ENCODE results near the gene ST6GALNAC3. TPM values are rescaled to one million over a fixed set of nuclear protein-coding genes. Genes with fewer than 3 reads are reported as not detected.

ST6GALNAC3 gene
- total RNA-seq, 6 experiments from 2014 or later: 1.4 to 3.2 (median 2.6) TPM

GRCh38 chr1:76298399-76298798, 223.9 kb downstream of the ST6GALNAC3 start:
- H3K27me3 ChIP-seq: no peaks in the 10 kb centered on the region
- TF ChIP-seq CTCF (IDR thresholded peaks at IDR 0.05) (no peak), POLR2A (IDR thresholded peaks at IDR 0.05) (no peak)
- no peaks in the 10 kb centered on the region for H3K9me3 ChIP-seq
- intact Hi-C loops (cut with DNase I): no loop called here
- no peaks in the 10 kb centered on the region for H3K4me1 ChIP-seq
- H3K36me3 ChIP-seq: no peaks in the 10 kb centered on the region
- H3K4me3 ChIP-seq: no peak overlapping the region
- no peak overlapping the region for H3K27ac ChIP-seq
- ATAC-seq (no peak), DNase-seq (no peak)
- WGBS (ENCODE audit: insufficient coverage, low coverage, low lambda C conversion rate, missing lambda C conversion rate): 41% methylated on average over 4 of the region's 4 CpGs

- no peak overlapping the region for H3K4me3 ChIP-seq
- no peaks in the 10 kb centered on the region for H3K4me1 ChIP-seq
- H3K27ac ChIP-seq: no peak overlapping the region
- H3K36me3 ChIP-seq: no peaks in the 10 kb centered on the region
- H3K27me3 ChIP-seq: no peaks in the 10 kb centered on the region
- TF ChIP-seq POLR2A (IDR thresholded peaks at IDR 0.05): no peak
- no peak for TF ChIP-seq CTCF (IDR thresholded peaks at IDR 0.05)
- intact Hi-C loops (cut with DNase I): no loop called here
- DNase-seq (no peak), ATAC-seq (no peak)
- 75% methylated on average over 3 of the region's 3 CpGs for WGBS (ENCODE audit: insufficient coverage, low coverage, low lambda C conversion rate, missing lambda C conversion rate)
- no peaks in the 10 kb centered on the region for H3K9me3 ChIP-seq
Observed at GRCh38 chr1:76299036-76299435, 224.5 kb downstream of the ST6GALNAC3 start.

GRCh38 chr1:76300556-76300955, 226.0 kb downstream of the ST6GALNAC3 start:
- H3K36me3 ChIP-seq: no peaks in the 10 kb centered on the region
- DNase-seq (no peak), ATAC-seq (no peak)
- H3K4me1 ChIP-seq: no peaks in the 10 kb centered on the region
- no peaks in the 10 kb centered on the region for H3K9me3 ChIP-seq
- H3K4me3 ChIP-seq: no peak overlapping the region
- intact Hi-C loops (cut with DNase I): no loop called here
- no peak for TF ChIP-seq CTCF (IDR thresholded peaks at IDR 0.05)
- no peak for TF ChIP-seq POLR2A (IDR thresholded peaks at IDR 0.05)
- H3K27me3 ChIP-seq: no peaks in the 10 kb centered on the region
- H3K27ac ChIP-seq: no peak overlapping the region
- 70% methylated on average over 3 of the region's 3 CpGs for WGBS (ENCODE audit: insufficient coverage, low coverage, low lambda C conversion rate, missing lambda C conversion rate)

GRCh38 chr1:76302711-76303339, 228.3 kb downstream of the ST6GALNAC3 start:
- DNase-seq (no peak), ATAC-seq (no peak)
- no peak for TF ChIP-seq CTCF (IDR thresholded peaks at IDR 0.05)
- TF ChIP-seq POLR2A (IDR thresholded peaks at IDR 0.05): no peak
- H3K9me3 ChIP-seq: no peaks in the 10 kb centered on the region
- H3K27ac ChIP-seq: no peak overlapping the region
- intact Hi-C loops (cut with DNase I): no loop called here
- H3K36me3 ChIP-seq: no peaks in the 10 kb centered on the region
- H3K27me3 ChIP-seq: no peaks in the 10 kb centered on the region
- no peaks in the 10 kb centered on the region for H3K4me1 ChIP-seq
- no peak overlapping the region for H3K4me3 ChIP-seq
- WGBS (ENCODE audit: insufficient coverage, low coverage, low lambda C conversion rate, missing lambda C conversion rate): 49% methylated on average over 5 of the region's 5 CpGs

- 80% methylated on average over 3 of the region's 3 CpGs for WGBS (ENCODE audit: insufficient coverage, low coverage, low lambda C conversion rate, missing lambda C conversion rate)
- H3K4me3 ChIP-seq: no peak overlapping the region
- no peaks in the 10 kb centered on the region for H3K9me3 ChIP-seq
- TF ChIP-seq POLR2A (IDR thresholded peaks at IDR 0.05) (no peak), CTCF (IDR thresholded peaks at IDR 0.05) (no peak)
- H3K36me3 ChIP-seq: no peaks in the 10 kb centered on the region
- no peak overlapping the region for H3K27ac ChIP-seq
- DNase-seq (no peak), ATAC-seq (no peak)
- H3K27me3 ChIP-seq: no peaks in the 10 kb centered on the region
- no peaks in the 10 kb centered on the region for H3K4me1 ChIP-seq
- intact Hi-C loops (cut with DNase I): no loop called here
Observed at GRCh38 chr1:76303340-76303717, 228.8 kb downstream of the ST6GALNAC3 start.
